ENCODE measurements around the gene SMYD2. TPM values are rescaled to one million over a fixed set of nuclear protein-coding genes. Genes with fewer than 3 reads are reported as not detected.
A peak's percentile ranks its signal among the peaks of the same experiment; 100 is the strongest.

The SMYD2 gene
- total RNA-seq, 2 donors from 2014 or later: 18.4 to 18.5 TPM

DNA sequence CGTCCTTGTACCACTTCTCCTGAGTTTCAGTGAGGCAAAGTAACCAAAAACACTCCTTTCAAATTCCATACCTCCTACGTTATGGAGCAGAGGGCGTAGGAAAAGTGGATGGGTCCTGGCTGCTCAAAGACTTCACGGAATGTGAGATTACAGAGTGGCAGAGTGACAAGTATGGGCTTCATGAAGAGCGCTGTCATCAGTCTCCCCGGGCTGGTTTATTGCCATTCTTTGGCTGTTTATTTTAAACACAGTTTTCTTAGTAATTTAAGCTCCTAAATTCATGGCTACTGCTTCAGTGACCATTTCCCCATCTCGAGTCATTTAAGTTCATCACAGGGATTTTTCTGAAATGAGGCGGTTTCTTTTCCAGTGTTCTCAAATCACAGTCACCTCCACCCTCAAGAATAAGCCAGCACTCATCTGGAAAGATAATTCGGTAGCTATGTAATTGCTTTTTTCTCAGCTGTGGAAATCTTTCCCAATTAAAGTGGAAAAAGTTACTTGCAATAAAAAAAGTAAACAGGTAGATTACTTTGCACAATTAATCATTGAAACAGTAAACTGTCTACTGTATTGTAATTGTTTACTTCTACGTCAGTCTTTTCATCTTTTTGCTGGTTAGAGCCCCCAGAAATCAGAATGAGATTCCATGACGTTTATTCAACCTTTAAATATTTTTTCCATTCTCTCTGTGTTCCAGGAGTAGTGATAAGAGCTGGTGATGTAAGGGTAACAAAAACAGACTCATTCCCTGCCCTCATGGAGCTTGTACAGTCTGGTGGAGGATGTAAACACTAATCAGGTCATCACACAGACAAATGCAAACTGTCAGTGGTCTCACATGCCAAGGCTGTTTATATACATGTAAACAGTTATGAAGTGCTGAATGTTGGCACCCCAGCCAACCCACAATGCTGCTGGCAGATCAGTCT, 3.0 kb upstream of the SMYD2 start:
- no peak overlapping the region for H3K27ac ChIP-seq

GRCh38 chr1:214280386-214281020, 456 bp upstream of the SMYD2 start:
- TF ChIP-seq, protein P1, sequence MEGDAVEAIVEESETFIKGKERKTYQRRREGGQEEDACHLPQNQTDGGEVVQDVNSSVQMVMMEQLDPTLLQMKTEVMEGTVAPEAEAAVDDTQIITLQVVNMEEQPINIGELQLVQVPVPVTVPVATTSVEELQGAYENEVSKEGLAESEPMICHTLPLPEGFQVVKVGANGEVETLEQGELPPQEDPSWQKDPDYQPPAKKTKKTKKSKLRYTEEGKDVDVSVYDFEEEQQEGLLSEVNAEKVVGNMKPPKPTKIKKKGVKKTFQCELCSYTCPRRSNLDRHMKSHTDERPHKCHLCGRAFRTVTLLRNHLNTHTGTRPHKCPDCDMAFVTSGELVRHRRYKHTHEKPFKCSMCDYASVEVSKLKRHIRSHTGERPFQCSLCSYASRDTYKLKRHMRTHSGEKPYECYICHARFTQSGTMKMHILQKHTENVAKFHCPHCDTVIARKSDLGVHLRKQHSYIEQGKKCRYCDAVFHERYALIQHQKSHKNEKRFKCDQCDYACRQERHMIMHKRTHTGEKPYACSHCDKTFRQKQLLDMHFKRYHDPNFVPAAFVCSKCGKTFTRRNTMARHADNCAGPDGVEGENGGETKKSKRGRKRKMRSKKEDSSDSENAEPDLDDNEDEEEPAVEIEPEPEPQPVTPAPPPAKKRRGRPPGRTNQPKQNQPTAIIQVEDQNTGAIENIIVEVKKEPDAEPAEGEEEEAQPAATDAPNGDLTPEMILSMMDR (IDR thresholded peaks at IDR 0.05): peak in 3 of 7 experiments; percentile 10 to 24 (median 21)
- TF ChIP-seq POLR2A (IDR thresholded peaks at IDR 0.05): peak in 2 of 3 donors; percentile 20 to 52
- Histone ChIP-seq H3K9me3 (no peaks in the 10 kb centered on the region), H3K27ac (peak overlapping the region; percentile 91 to 97 (median 92)), H3K36me3 (replicated peaks in 1 of 2; ENCODE audit: insufficient read depth in 1 of 2, low read depth in 2 of 2) (no peaks in the 10 kb centered on the region), H3K27me3 (no peaks in the 10 kb centered on the region), H3K4me3 (peak overlapping the region; percentile 54 to 61), H3K4me1 (peaks cover 27% of the 10 kb centered on the region)
- DNase-seq (peak; percentile 47 to 55 (median 52)), ATAC-seq (peak; percentile 60)
- intact Hi-C loops (cut with DNase I): no loop called here
- whole genome bisulfite sequencing, 2 donors: 0 to 2% methylated on average over 15 to 42 of the region's 42 CpGs

More for the DNA sequence above, 3.0 kb upstream of the SMYD2 start:
- Histone ChIP-seq H3K27me3 (no peaks in the 10 kb centered on the region), H3K4me3 (no peak overlapping the region), H3K4me1 (peaks cover 19% of the 10 kb centered on the region), H3K36me3 (replicated peaks in 1 of 2; ENCODE audit: insufficient read depth in 1 of 2, low read depth in 2 of 2) (no peaks in the 10 kb centered on the region), H3K9me3 (no peaks in the 10 kb centered on the region)
- intact Hi-C loops (cut with DNase I): no loop called here
- ATAC-seq (no peak), DNase-seq (no peak)
- TF ChIP-seq, protein P1 (IDR thresholded peaks at IDR 0.05): no peak
- TF ChIP-seq POLR2A (IDR thresholded peaks at IDR 0.05): no peak
- 73 to 76% methylated on average over 11 of the region's 11 CpGs for WGBS, 2 donors

- Histone ChIP-seq H3K36me3 (replicated peaks in 1 of 2; ENCODE audit: insufficient read depth in 1 of 2, low read depth in 2 of 2) (no peaks in the 10 kb centered on the region), H3K27ac (peak overlapping the region; percentile 91 to 97 (median 92)), H3K4me3 (peak overlapping the region; percentile 56 to 72), H3K27me3 (no peaks in the 10 kb centered on the region), H3K4me1 (peaks cover 27% of the 10 kb centered on the region), H3K9me3 (no peaks in the 10 kb centered on the region)
- no peak for ATAC-seq
- peak; percentile 60 to 69 (median 64) for DNase-seq
- intact Hi-C loops (cut with DNase I): no loop called here
- TF ChIP-seq, protein P1 (IDR thresholded peaks at IDR 0.05): no peak
- TF ChIP-seq POLR2A (IDR thresholded peaks at IDR 0.05): no peak
- WGBS, 2 donors: 7 to 8% methylated on average over 12 to 14 of the region's 14 CpGs
Observed at GRCh38 chr1:214281720-214282629, 1.0 kb downstream of the SMYD2 start.

DNA sequence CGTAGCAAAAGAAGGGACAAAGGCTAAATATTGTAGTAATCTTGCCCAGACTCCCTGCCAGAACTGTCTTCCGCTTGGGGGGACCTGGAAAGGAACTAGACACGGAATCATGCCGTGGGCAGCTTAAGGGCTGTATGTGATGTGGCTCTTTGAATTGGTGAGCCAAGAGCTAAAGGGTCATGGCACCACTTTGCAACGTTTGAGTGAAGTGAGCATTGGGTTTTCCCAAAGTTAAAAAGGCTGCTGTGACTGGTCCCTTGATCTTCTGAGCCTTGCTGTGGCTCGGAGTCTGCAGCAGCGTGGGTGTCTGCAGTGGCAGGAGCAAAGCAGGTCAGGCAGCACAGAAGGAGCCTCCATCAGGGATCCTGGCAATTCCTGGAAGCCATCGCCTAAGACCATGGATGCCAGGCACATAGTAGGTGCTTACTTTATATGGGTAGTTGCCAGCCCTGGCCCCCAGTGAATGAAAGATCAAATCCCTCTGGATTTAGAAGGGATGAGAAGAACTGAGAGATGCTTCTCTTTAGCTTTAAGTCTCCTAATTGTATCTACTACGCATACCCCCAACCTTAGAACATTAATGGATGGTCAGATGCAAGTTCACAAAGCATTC, 1.8 kb downstream of the SMYD2 start:
- Histone ChIP-seq H3K4me3 (no peak overlapping the region), H3K4me1 (peaks cover 27% of the 10 kb centered on the region), H3K36me3 (replicated peaks in 1 of 2; ENCODE audit: insufficient read depth in 1 of 2, low read depth in 2 of 2) (no peaks in the 10 kb centered on the region), H3K9me3 (no peaks in the 10 kb centered on the region), H3K27me3 (no peaks in the 10 kb centered on the region), H3K27ac (peak overlapping the region in 1 of 4 donors; percentile 97)
- WGBS, 2 donors: 84 to 87% methylated on average over 9 of the region's 9 CpGs
- DNase-seq: no peak
- TF ChIP-seq, protein P1 (IDR thresholded peaks at IDR 0.05): no peak
- no peak for TF ChIP-seq POLR2A (IDR thresholded peaks at IDR 0.05)
- no peak for ATAC-seq
- intact Hi-C loops (cut with DNase I): no loop called here

Data from body of pancreas (tissue), 4 donors.